Glomerular endothelial cell (primary cell): Measurements from ENCODE around the gene OR7C1. TPM values are rescaled to one million over a fixed set of nuclear protein-coding genes. Genes with fewer than 3 reads are reported as not detected.
"Not testable (repeated sequence)": the region's sequence is repeated elsewhere in the genome, so short reads cannot be mapped to it uniquely, and the experiment has no call there.

Experiments used
- DNase-seq: peaks from one replicate; pipeline ENCODE4 v3.0.0-alpha.2; 2011; ENCODE audit warnings: low read depth, low spot score; ENCODE audit errors: extremely low read depth
- total RNA-seq: library from RNA; depleted of rRNA; stranded (reverse); fragments of >200 nt; gene quantifications from 2 replicates; pipeline ENCODE4 v1.2.3, GENCODE V29; 2015

The OR7C1 gene
- total RNA-seq, 1 donor from 2014 or later: not detected

DNA sequence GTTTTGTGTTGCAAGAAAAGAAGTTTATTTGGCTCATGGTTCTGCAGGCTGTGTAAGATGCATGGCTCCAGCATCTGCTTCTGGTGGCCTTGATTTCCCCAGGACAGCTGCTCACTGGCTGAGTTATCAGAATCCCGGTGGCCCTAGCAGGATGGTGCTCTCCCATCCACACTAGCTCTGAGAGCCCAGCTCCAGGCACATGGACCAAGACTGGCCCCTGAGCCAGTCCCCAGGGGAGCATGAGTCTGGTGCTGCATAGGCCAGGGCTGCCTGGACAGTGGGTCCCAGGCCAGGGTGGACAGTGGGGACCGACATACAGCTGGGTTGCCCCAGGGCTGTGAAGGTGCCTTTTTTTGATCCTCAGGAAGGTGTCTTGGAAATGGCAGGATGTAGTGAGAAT lies 67.0 kb downstream of the OR7C1 start:
- no peak for DNase-seq

DNA sequence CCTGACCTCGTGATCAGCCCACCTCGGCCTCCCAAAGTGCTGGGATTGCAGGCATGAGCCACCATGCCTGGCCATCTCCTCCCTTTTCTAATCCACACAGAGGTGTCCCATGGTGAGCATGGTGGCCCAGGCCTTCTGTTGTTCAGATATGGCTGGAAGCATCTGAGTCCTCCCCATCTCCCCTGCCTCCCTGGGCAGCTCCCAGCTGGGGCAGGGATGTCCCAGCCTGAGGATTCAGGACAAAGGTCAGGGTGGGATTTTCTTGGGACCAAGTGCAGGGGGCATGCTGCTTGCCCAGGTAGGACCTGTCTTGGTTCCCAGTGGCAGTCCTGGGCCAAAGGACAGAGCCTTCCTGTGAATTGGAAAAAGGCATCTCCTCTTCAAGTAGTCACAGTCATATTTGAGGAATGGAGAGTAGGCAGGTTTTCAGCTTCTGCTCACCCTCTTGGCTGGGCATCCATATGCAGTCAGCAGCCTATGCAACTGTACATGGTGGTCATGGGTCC lies 67.5 kb downstream of the OR7C1 start:
- DNase-seq: no peak

DNA sequence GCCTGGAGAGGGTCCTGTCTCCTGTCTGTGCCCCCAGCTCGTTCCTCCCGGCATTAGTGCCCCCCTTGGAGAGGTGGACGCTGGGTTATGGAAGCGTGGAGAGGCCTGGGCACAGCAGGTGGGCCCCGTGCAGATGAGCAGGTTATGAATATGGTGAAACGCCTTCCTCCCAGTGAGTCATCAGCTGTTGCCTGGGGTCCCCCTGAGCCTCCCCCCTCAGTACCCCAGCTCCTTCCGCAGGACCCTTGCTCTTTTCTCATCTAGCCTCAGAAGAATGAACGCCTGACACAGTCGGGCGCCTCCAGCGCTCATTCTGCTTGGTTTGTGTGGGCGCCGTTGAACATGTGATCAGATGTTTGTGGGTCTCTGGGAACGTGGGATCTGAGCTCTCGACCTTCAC lies 69.1 kb downstream of the OR7C1 start:
- not testable (repeated sequence) for DNase-seq

GRCh38 chr19:14765403-14765802 lies 69.6 kb downstream of the OR7C1 start:
- DNase-seq: not testable (repeated sequence)

DNA sequence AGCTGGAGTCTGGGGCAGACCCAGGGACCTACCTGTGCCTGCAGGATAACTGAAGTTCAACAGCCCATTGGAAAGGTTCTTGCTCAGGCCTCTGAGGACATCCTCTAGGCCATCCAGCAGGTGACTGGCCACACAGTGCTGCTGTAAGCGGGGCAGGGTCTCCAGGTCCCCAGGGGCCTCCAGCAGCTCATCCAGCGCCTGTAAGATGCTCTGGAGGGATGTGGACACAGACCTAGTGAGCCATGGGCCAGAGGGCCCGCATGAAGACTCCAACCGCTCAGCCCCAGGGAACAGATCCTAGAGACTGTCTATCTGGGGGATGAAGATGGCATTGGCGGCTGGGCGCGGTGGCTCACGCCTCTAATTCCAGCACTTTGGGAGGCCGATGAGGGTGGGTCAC lies 70.6 kb downstream of the OR7C1 start:
- no peak for DNase-seq

DNA sequence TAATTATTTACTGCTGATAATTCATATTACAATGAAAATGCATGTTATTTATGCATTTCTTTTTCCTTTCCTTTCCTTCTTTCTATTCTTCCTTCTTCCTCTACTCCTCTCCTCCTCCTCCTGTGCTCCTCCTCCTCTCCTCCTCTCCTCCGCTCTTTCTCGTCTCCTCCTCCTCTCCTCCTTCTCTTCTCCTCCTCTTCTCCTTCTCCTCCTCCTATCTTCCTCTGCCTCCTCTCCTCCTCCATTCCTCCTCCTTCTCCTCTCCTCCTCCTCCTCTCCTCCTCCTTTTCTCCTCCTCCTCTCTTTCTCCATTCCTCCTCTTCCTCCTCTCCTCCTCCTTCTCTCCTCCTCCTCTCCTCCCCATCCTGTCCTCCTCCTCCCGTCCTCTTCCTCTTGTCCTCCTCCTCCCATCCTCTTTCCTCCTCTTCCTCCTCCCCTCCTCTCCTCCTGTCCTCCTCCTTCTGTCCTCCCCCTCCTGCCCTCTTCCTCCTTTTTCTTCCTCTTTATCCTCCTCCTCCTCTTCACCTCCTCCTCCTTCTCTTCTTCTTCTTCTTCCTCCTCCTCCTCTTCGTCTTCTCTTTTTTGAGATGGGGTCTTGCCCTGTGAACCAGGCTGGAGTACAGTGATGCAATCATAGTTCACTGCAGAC lies 71.4 kb downstream of the OR7C1 start:
- no peak for DNase-seq

DNA sequence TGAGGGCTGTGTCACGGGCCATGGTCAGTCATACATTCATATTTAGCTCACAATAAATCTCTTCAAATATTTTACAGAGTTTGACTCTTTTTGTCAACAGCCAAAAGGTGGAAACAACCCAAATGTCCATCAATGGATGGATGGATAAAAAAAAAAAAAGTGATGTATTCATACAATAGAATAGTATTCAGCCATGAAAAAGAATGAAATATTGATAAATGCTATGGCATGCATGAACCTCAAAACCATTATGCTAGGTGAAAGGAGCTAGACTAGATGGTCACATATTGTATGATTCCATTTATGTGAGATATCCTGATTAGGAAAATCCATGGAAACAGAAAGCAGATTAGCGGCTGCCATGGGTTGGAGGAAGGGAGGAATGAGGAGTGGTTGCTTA lies 72.9 kb downstream of the OR7C1 start:
- DNase-seq: no peak

- no peak for DNase-seq
Measured at GRCh38 chr19:14761607-14762006, 73.4 kb downstream of the OR7C1 start.

GRCh38 chr19:14758816-14759215 lies 76.2 kb downstream of the OR7C1 start:
- DNase-seq: no peak

- DNase-seq: no peak
Measured at GRCh38 chr19:14748601-14749000, 86.4 kb downstream of the OR7C1 start.

Other genes starting within 250 kb of the OR7C1 start
- gene ADGRE3, start 160.3 kb downstream of the OR7C1 start, total RNA-seq: not detected in 2 replicates
- gene ZNF333, start 145.1 kb downstream of the OR7C1 start, total RNA-seq: 7.3 and 22.3 TPM in 2 replicates
- gene ADGRE2, start 56.6 kb downstream of the OR7C1 start, total RNA-seq: 0.06 and 0.10 TPM in 2 replicates
- gene OR7A5, start within 50 bp of the OR7C1 start, total RNA-seq: not detected in 2 replicates
- not detected in 2 replicates for gene OR7A10, start 13.7 kb upstream of the OR7C1 start, total RNA-seq
- not detected in 2 replicates for gene OR7A17, start 50.9 kb upstream of the OR7C1 start, total RNA-seq
- gene OR7C2, start 106.3 kb upstream of the OR7C1 start, total RNA-seq: not detected in 2 replicates
- not detected in 2 replicates for gene SLC1A6, start 144.7 kb upstream of the OR7C1 start, total RNA-seq
- gene CASP14, start 214.3 kb upstream of the OR7C1 start, total RNA-seq: not detected in 2 replicates
- gene OR1I1, start 247.0 kb upstream of the OR7C1 start, total RNA-seq: not detected in 2 replicates